Endothelial cell of umbilical vein (primary cell): ENCODE data around the gene OR14I1. TPM values are rescaled to one million over a fixed set of nuclear protein-coding genes. Genes with fewer than 3 reads are reported as not detected.

Source experiments
- BruUV-seq: library from RNA; stranded (reverse); fragments of 400-500 nt; replicated peaks from 2 replicates; lab custom pipeline; 2021; lab: Mats Ljungman, UMichigan
- CTCF ChIA-PET: fragments of 300-600, 350-600 bp; sonication (Branson Sonifier 250); formaldehyde crosslinking; loops from one replicate; lab custom pipeline; 2021; ENCODE audit warnings: antibody characterized with exemption, inconsistent platforms; lab: Charles Lee
- POLR2A ChIA-PET: fragments of 300-600, 350-600 bp; sonication (Branson Sonifier 250); formaldehyde crosslinking; loops from one replicate; lab custom pipeline; 2021; ENCODE audit warnings: antibody characterized with exemption, inconsistent platforms; lab: Charles Lee
- DNase-seq: peaks from one replicate; pipeline ENCODE4 v3.0.0-alpha.2; 2011; ENCODE audit warnings: low read depth, low spot score
- FAIRE-seq: peaks from 2 replicates; lab custom pipeline; 2011; peaks lifted over from hg19 to GRCh38; lab: Jason Lieb, UNC
- H2AFZ ChIP-seq: 2 replicates; pipeline ENCODE4 v1.6.0; 2012; ENCODE audit warnings: low read depth, low read length, control low read depth, inconsistent platforms
- H3K27ac ChIP-seq: 2 replicates; pipeline ENCODE4 v1.5.1; 2011; ENCODE audit warnings: low read depth, mild to moderate bottlenecking, control low read depth, low read length, moderate library complexity; ENCODE audit not compliant: insufficient read depth
- H3K27me3 ChIP-seq, 2 experiments: 2 replicates each; pipeline versions ENCODE4 v1.6.0 to v1.6.1; 2011; ENCODE audit warnings: low read length in 2 of 2, mixed read lengths in 1 of 2; ENCODE audit not compliant: control insufficient read depth in 2 of 2, insufficient read depth in 2 of 2
- H3K36me3 ChIP-seq, 2 experiments: 2 replicates in 1 of 2; 3 replicates in 1 of 2; pipeline ENCODE4 v1.5.1; 2011; ENCODE audit warnings: low read length in 2 of 2, mild to moderate bottlenecking in 1 of 2, moderate library complexity in 1 of 2; ENCODE audit not compliant: control insufficient read depth in 2 of 2, insufficient read depth in 2 of 2; ENCODE audit errors: extremely low read depth in 1 of 2
- H3K4me1 ChIP-seq: 3 replicates; pipeline ENCODE4 v1.5.1; 2011; ENCODE audit warnings: mild to moderate bottlenecking, low read length; ENCODE audit not compliant: control insufficient read depth, insufficient read depth; ENCODE audit errors: extremely low read depth
- H3K4me2 ChIP-seq: 2 replicates; pipeline ENCODE4 v1.6.1; 2011; ENCODE audit warnings: low read length, control low read depth, mixed read lengths; ENCODE audit not compliant: insufficient read depth
- H3K4me3 ChIP-seq, 3 experiments: fragments of 200-600 bp in 1 of 3; sonication (generic), shearing (Covaris generic) in 1 of 3; replicated peaks in 1 of 3; 2 replicates each; pipeline ENCODE4 v1.5.1; 2011 to 2016; ENCODE audit warnings: control low read depth in 3 of 3, low read length in 3 of 3, mild to moderate bottlenecking in 2 of 3, inconsistent platforms in 1 of 3, low read depth in 1 of 3, moderate library complexity in 1 of 3; ENCODE audit not compliant: insufficient read depth in 1 of 3
- H3K79me2 ChIP-seq: 2 replicates; pipeline ENCODE4 v1.6.0; 2012; ENCODE audit warnings: low read length, inconsistent platforms; ENCODE audit not compliant: control insufficient read depth, insufficient read depth
- H3K9ac ChIP-seq: replicated peaks from 2 replicates; pipeline ENCODE3; 2011; ENCODE audit warnings: low read length, control low read depth; ENCODE audit not compliant: insufficient read depth; ENCODE audit errors: extremely low read depth
- H3K9me1 ChIP-seq: replicated peaks from 3 replicates; pipeline ENCODE4 v1.6.0; 2011; ENCODE audit warnings: mild to moderate bottlenecking, low read length; ENCODE audit not compliant: control insufficient read depth, insufficient read depth; ENCODE audit errors: extremely low read depth
- H3K9me3 ChIP-seq: replicated peaks from 2 replicates; pipeline ENCODE4 v1.5.1; 2012; ENCODE audit warnings: low read length, inconsistent platforms; ENCODE audit not compliant: control insufficient read depth, insufficient read depth
- H4K20me1 ChIP-seq: replicated peaks from 2 replicates; pipeline ENCODE3; 2011; ENCODE audit warnings: mild to moderate bottlenecking, low read length; ENCODE audit not compliant: control insufficient read depth, insufficient read depth; ENCODE audit errors: extremely low read depth
- CTCF ChIP-seq, 2 donors: IDR thresholded peaks; 1 replicate in 1 of 2; 2 replicates in 1 of 2; pipeline ENCODE4 v1.5.1; 2011; ENCODE audit warnings: low read length in 2 of 2, mild to moderate bottlenecking in 2 of 2, moderate library complexity in 2 of 2, control low read depth in 1 of 2, inconsistent platforms in 1 of 2, low read depth in 1 of 2; ENCODE audit not compliant: insufficient read depth in 1 of 2; ENCODE audit errors: extremely low read depth in 1 of 2
- FOS ChIP-seq: IDR thresholded peaks from 2 replicates; pipeline ENCODE4 v1.6.1; 2011; ENCODE audit warnings: mild to moderate bottlenecking, low read length, moderate library complexity, borderline replicate concordance; ENCODE audit not compliant: insufficient read depth
- GATA2 ChIP-seq: IDR thresholded peaks from 2 replicates; pipeline ENCODE4 v1.7.0; 2011; ENCODE audit warnings: low read depth, mild to moderate bottlenecking, moderate library complexity, mixed read lengths, low read length; ENCODE audit not compliant: insufficient read length, insufficient read depth
- JUN ChIP-seq: IDR thresholded peaks from 2 replicates; pipeline ENCODE4 v1.6.1; 2011; ENCODE audit warnings: borderline replicate concordance, low read depth; ENCODE audit not compliant: insufficient read length, insufficient read depth
- MAX ChIP-seq: IDR thresholded peaks from 2 replicates; pipeline ENCODE4 v1.6.1; 2011; ENCODE audit not compliant: insufficient read depth, insufficient read length
- MYC ChIP-seq: IDR thresholded peaks from one replicate; pipeline ENCODE4 v1.6.1; 2011; ENCODE audit warnings: mild to moderate bottlenecking, low read depth, low read length
- POLR2A ChIP-seq: IDR thresholded peaks from 2 replicates; pipeline ENCODE4 v1.6.1; 2012; ENCODE audit warnings: low read depth, mild to moderate bottlenecking, control low read depth, low read length
- dilution Hi-C: fragments of 300-500 bp; cut with MboI; formaldehyde crosslinking; loops from one replicate; pipeline ENCODE4 v1.15.0; 2019; ENCODE audit warnings: low sequenced_read_pairs; ENCODE audit not compliant: extremely low pct_ligation_motif_present
- intact Hi-C: fragments of 100-400 bp; cut with micrococcal nuclease; formaldehyde crosslinking; loops from one replicate; pipeline ENCODE4 v1.10.0; 2022
- polyA plus RNA-seq, 4 experiments: library from polyadenylated mRNA; depleted of rRNA in 3 of 4; stranded (reverse) in 3 of 4; unstranded in 1 of 4; fragments of >200 nt; gene quantifications; 2 replicates each; pipeline versions ENCODE4 v1.2.1 to v1.2.3, GENCODE V29; 2011 to 2012; ENCODE audit warnings: missing spikeins in 1 of 4
- total RNA-seq: library from RNA; stranded (reverse); gene quantifications from 2 replicates; pipeline ENCODE4 v1.2.3, GENCODE V29; 2021

Gene OR14I1
- total and polyA plus RNA-seq, 2 donors (not counting 3 experiments of a cell fraction or from before 2014, with no cell fraction given), result not detected

GRCh38 chr1:248688527-248689298 is 13.9 kb downstream of the OR14I1 start:
- Histone ChIP-seq H3K27ac (no peak overlapping the region), H3K4me2 (no peak overlapping the region), H3K27me3 (no peaks in the 10 kb centered on the region), H3K4me1 (no peaks in the 10 kb centered on the region), H3K9ac (no peak overlapping the region), H3K9me3 (peaks cover 2% of the 10 kb centered on the region), H3K4me3 (no peak overlapping the region), H4K20me1 (no peaks in the 10 kb centered on the region), H2AFZ (no peak overlapping the region), H3K36me3 (no peaks in the 10 kb centered on the region), H3K9me1 (no peaks in the 10 kb centered on the region), H3K79me2 (no peaks in the 10 kb centered on the region)
- FAIRE-seq, result no peak
- BruUV-seq, result no TSS peak
- TF ChIP-seq GATA2 (no peak), JUN (no peak), MYC (no peak), FOS (no peak), MAX (no peak), CTCF (IDR thresholded peaks at IDR 0.05; ENCODE audit: extremely low read depth in 1 of 2, insufficient read depth in 1 of 2, low read depth in 1 of 2, low read length in 2 of 2) (no peak), POLR2A (no peak)
- DNase-seq, result no peak
- ChIA-PET POLR2A (no interaction called here), CTCF (no interaction called here)
- dilution Hi-C loops, result no loop called here
- intact Hi-C loops, result no loop called here
